Parathyroid adenoma (tissue), 2 donors: ENCODE data around the gene CNTNAP2.

ENCODE experiments used
- H2AFZ ChIP-seq: fragments of 300-600 bp; sonication (generic); one replicate; pipeline ENCODE4 v1.7.0; 2017; ENCODE audit warnings: antibody characterized with exemption, mild to moderate bottlenecking
- H3K27ac ChIP-seq: fragments of 300-600 bp; sonication (generic); one replicate; pipeline ENCODE4 v1.7.0; 2017
- H3K27me3 ChIP-seq: fragments of 300-600 bp; sonication (generic); one replicate; pipeline ENCODE4 v1.7.0; 2017; ENCODE audit warnings: low read length; ENCODE audit not compliant: control insufficient read depth, insufficient read depth
- H3K36me3 ChIP-seq: fragments of 300-600 bp; sonication (generic); one replicate; pipeline ENCODE4 v1.7.0; 2017; ENCODE audit warnings: low read length; ENCODE audit not compliant: control insufficient read depth, insufficient read depth
- H3K4me1 ChIP-seq: fragments of 300-600 bp; sonication (generic); one replicate; pipeline ENCODE4 v1.7.0; 2017; ENCODE audit warnings: control low read depth
- H3K4me2 ChIP-seq: fragments of 300-600 bp; sonication (generic); one replicate; pipeline ENCODE4 v1.7.0; 2017; ENCODE audit warnings: low read length
- H3K4me3 ChIP-seq: fragments of 300-600 bp; sonication (generic); one replicate; pipeline ENCODE4 v1.7.0; 2017; ENCODE audit warnings: low read depth, low read length
- H3K79me2 ChIP-seq: fragments of 300-600 bp; sonication (generic); one replicate; pipeline ENCODE4 v1.7.0; 2017; ENCODE audit warnings: control low read depth
- H3K9ac ChIP-seq: fragments of 300-600 bp; sonication (generic); one replicate; pipeline ENCODE4 v1.7.0; 2017; ENCODE audit warnings: mild to moderate bottlenecking
- H3K9me3 ChIP-seq: fragments of 300-600 bp; sonication (generic); one replicate; pipeline ENCODE4 v1.7.0; 2017; ENCODE audit warnings: low read length; ENCODE audit not compliant: control insufficient read depth
- CTCF ChIP-seq: fragments of 300-600 bp; sonication (generic); IDR thresholded peaks from one replicate; pipeline ENCODE4 v1.7.0; 2017; ENCODE audit warnings: antibody characterized with exemption, mild to moderate bottlenecking
- donor health status: primary hyperparathyroidism.

CNTNAP2 gene

GRCh38 chr7:147376192-147376591 is 1259.6 kb downstream of the CNTNAP2 start:
- Histone ChIP-seq H3K9ac (no peak overlapping the region), H3K9me3 (no peaks in the 10 kb centered on the region), H3K27me3 (no peaks in the 10 kb centered on the region), H2AFZ (no peak overlapping the region), H3K79me2 (no peaks in the 10 kb centered on the region), H3K4me3 (no peak overlapping the region), H3K4me1 (no peaks in the 10 kb centered on the region), H3K27ac (no peak overlapping the region), H3K4me2 (no peak overlapping the region), H3K36me3 (no peaks in the 10 kb centered on the region)
- no peak for TF ChIP-seq CTCF

- Histone ChIP-seq H2AFZ (no peak overlapping the region), H3K27ac (no peak overlapping the region), H3K4me2 (no peak overlapping the region), H3K4me3 (no peak overlapping the region), H3K9me3 (no peaks in the 10 kb centered on the region), H3K27me3 (no peaks in the 10 kb centered on the region), H3K36me3 (no peaks in the 10 kb centered on the region), H3K9ac (no peak overlapping the region), H3K4me1 (no peaks in the 10 kb centered on the region), H3K79me2 (no peaks in the 10 kb centered on the region)
- no peak for TF ChIP-seq CTCF
These were observed 1264.3 kb downstream of the CNTNAP2 start for GRCh38 chr7:147380926-147381325.

- H3K36me3 ChIP-seq, result no peaks in the 10 kb centered on the region
- H3K9me3 ChIP-seq, result no peaks in the 10 kb centered on the region
- H3K4me3 ChIP-seq, result no peak overlapping the region
These were observed 1277.7 kb downstream of the CNTNAP2 start for GRCh38 chr7:147394329-147394728.

GRCh38 chr7:147400221-147400689 is 1283.7 kb downstream of the CNTNAP2 start:
- Histone ChIP-seq H3K9me3 (no peaks in the 10 kb centered on the region), H2AFZ (no peak overlapping the region), H3K79me2 (no peaks in the 10 kb centered on the region), H3K27me3 (no peaks in the 10 kb centered on the region), H3K4me2 (no peak overlapping the region), H3K4me3 (no peak overlapping the region), H3K36me3 (no peaks in the 10 kb centered on the region), H3K9ac (no peak overlapping the region), H3K27ac (no peak overlapping the region), H3K4me1 (no peaks in the 10 kb centered on the region)
- no peak for TF ChIP-seq CTCF

More at GRCh38 chr7:147394329-147394728, 1277.7 kb downstream of the CNTNAP2 start:
- no peak for TF ChIP-seq CTCF
- no peak overlapping the region for H2AFZ ChIP-seq
- H3K4me1 ChIP-seq, result no peaks in the 10 kb centered on the region
- no peak overlapping the region for H3K27ac ChIP-seq
- no peak overlapping the region for H3K4me2 ChIP-seq
- no peaks in the 10 kb centered on the region for H3K79me2 ChIP-seq
- no peak overlapping the region for H3K9ac ChIP-seq
- no peaks in the 10 kb centered on the region for H3K27me3 ChIP-seq

- TF ChIP-seq CTCF, result no peak
- no peak overlapping the region for H3K4me3 ChIP-seq
- no peak overlapping the region for H3K4me2 ChIP-seq
- H3K79me2 ChIP-seq, result no peaks in the 10 kb centered on the region
- no peaks in the 10 kb centered on the region for H3K9me3 ChIP-seq
- H2AFZ ChIP-seq, result no peak overlapping the region
- H3K4me1 ChIP-seq, result no peaks in the 10 kb centered on the region
- no peak overlapping the region for H3K9ac ChIP-seq
- H3K27me3 ChIP-seq, result no peaks in the 10 kb centered on the region
- no peak overlapping the region for H3K27ac ChIP-seq
- no peaks in the 10 kb centered on the region for H3K36me3 ChIP-seq
These were observed 1284.3 kb downstream of the CNTNAP2 start for GRCh38 chr7:147400925-147401324.
